Omental fat pad (tissue), 4 donors: ENCODE measurements around the gene SLAMF9. TPM values are rescaled to one million over a fixed set of nuclear protein-coding genes. Genes with fewer than 3 reads are reported as not detected.

Experiments
- ATAC-seq: fragments of 150-250 bp; one replicate; pipeline ENCODE4 v1.9.1; 2016; ENCODE audit warnings: mild to moderate bottlenecking, moderate library complexity; ENCODE audit not compliant: low FRiP score
- DNase-seq: peaks from one replicate; pipeline ENCODE4 v3.0.0-alpha.2; 2019; ENCODE audit warnings: low spot score
- total RNA-seq, 4 donors: library from RNA; depleted of rRNA; stranded (reverse); fragments of >200 nt; gene quantifications; one replicate each; pipeline ENCODE4 v1.1.0, GENCODE V29; 2016
- TF ChIP-seq, protein P1 (sequence below), 3 donors: fragments of 450-650 bp; IDR thresholded peaks; one replicate each; pipeline ENCODE4 v1.5.1; 2016 to 2017; ENCODE audit warnings: antibody characterized with exemption in 3 of 3, mild to moderate bottlenecking in 3 of 3, moderate library complexity in 2 of 3

SLAMF9 gene
- total RNA-seq, 4 donors from 2014 or later: 0.56 to 7.2 (median 1.0) TPM; not detected in 1

DNA sequence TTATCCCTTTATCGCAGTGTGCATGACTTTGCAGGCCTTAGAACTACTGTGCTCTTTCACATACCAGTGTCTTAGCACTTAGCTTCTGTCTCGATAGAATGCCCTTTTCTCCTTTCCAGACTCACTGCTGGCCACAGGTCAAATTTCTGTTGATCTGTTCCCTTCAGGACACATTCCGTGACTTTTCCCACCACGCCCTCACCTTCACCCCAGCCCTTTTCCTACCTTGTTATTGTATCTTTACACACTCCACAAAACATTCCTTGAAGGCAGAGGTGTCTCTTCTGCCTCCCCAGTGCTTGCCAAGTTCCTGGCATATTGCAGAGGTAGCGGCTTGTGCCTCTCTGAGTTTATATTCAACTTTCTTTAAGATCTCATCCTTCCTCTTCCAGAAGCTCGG, 4.9 kb downstream of the SLAMF9 start:
- ATAC-seq: no peak
- TF ChIP-seq, protein P1, sequence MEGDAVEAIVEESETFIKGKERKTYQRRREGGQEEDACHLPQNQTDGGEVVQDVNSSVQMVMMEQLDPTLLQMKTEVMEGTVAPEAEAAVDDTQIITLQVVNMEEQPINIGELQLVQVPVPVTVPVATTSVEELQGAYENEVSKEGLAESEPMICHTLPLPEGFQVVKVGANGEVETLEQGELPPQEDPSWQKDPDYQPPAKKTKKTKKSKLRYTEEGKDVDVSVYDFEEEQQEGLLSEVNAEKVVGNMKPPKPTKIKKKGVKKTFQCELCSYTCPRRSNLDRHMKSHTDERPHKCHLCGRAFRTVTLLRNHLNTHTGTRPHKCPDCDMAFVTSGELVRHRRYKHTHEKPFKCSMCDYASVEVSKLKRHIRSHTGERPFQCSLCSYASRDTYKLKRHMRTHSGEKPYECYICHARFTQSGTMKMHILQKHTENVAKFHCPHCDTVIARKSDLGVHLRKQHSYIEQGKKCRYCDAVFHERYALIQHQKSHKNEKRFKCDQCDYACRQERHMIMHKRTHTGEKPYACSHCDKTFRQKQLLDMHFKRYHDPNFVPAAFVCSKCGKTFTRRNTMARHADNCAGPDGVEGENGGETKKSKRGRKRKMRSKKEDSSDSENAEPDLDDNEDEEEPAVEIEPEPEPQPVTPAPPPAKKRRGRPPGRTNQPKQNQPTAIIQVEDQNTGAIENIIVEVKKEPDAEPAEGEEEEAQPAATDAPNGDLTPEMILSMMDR (IDR thresholded peaks at IDR 0.05): no peak
- DNase-seq: no peak

- TF ChIP-seq, protein P1 (IDR thresholded peaks at IDR 0.05): no peak
- ATAC-seq (no peak), DNase-seq (no peak)
These were observed 6.1 kb downstream of the SLAMF9 start for GRCh38 chr1:159947942-159948341.

DNA sequence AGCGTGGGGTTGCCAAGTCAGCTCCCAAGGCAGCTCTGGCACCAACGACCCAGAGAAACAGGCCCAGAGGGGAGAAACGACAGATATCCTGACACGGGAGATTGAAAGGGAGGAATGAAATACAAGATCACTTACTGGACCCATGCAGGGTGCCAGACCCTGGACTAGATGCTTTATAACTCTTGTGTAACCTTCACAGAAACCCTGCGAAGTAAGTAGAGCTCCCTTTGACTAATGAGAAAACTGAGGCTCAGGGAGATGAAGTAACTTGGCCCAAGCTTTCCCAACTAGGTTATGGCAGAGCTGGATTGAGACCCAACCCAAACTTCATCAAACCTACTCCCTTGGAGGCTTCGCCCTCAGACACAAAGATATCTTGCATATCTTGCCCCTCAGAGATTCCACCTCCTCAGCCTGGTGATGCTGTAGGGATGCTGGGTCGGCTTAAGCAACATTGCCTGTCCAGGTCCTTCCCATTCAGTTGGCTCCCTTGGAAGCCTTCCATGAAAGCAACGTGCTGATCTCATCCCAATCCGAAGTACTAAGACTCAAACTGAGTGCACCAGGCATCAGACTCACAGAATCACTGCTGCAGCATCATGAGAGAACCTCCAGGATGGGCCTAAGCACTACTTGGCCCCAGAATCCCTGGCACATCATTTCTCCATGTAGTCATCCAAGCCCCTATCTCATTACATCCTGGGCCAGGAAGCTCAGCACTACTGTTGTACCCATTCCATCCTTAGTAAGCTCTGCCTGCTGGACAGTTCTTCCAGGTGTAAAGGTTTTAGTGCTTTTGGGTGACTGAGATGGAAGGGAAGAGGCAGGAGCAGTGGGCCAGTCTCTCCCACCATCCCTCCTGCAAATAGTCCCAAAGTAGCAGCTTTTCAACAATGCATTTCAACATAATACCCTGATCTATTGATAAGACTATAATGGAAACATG, 7.5 kb downstream of the SLAMF9 start:
- DNase-seq (no peak), ATAC-seq (peak; percentile 53)

GRCh38 chr1:159945483-159946241, 8.4 kb downstream of the SLAMF9 start, which contains the start of gene IGSF9:
Gene IGSF9 (minus strand): TSS chr1:159945613. CDS start chr1:159943454, 2,159 bp downstream.
- TF ChIP-seq, protein P1 (IDR thresholded peaks at IDR 0.05): peak in 1 of 3 donors; percentile 3
- DNase-seq: no peak
- peak; percentile 79 for ATAC-seq

More for the DNA sequence above, 7.5 kb downstream of the SLAMF9 start:
- TF ChIP-seq, protein P1 (IDR thresholded peaks at IDR 0.05): no peak

GRCh38 chr1:159944623-159945455, 9.2 kb downstream of the SLAMF9 start:
- TF ChIP-seq, protein P1 (IDR thresholded peaks at IDR 0.05): no peak
- peak; percentile 70 for ATAC-seq
- DNase-seq: no peak

- ATAC-seq: peak; percentile 58
These were observed 10.0 kb downstream of the SLAMF9 start for GRCh38 chr1:159943908-159944622.

More at GRCh38 chr1:159943908-159944622, 10.0 kb downstream of the SLAMF9 start:
- no peak for DNase-seq
- TF ChIP-seq, protein P1 (IDR thresholded peaks at IDR 0.05): no peak
